ENCODE data around the gene IGIP.

DNA sequence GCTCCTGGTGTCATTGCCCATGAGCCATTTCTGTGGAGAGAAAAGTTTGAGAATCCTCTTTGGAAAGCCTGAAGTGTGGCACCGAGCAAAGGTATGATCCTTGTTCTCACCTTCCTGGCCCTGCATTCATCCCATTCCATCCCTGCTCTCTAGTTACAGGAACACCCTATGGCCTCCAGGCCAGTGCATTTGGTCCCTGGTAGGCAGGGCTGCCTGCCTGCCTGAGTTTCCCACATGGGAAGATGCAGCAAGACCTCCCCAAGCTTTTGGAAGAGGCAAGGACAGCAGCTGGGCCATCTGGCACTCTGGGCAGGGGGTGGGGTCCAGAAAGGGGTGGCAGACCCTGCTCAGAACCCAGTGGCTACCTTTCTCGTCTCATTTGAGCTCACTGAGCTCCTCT, 24.5 kb downstream of the IGIP start:
- TF ChIP-seq POLR2AphosphoS5 (IDR thresholded peaks at IDR 0.05; ENCODE audit: low read depth, low read length) (no peak), POLR2A (IDR thresholded peaks at IDR 0.05; ENCODE audit: low read depth, low read length) (no peak)

Measured in GM12892 (cell line).